GM12878 (cell line): ENCODE measurements around the gene SIK3. TPM values are rescaled to one million over a fixed set of nuclear protein-coding genes. Genes with fewer than 3 reads are reported as not detected.

ENCODE experiments used
- BACH1 ChIP-seq: fragments of 450-650 bp; IDR thresholded peaks from 2 replicates; pipeline ENCODE4 v1.6.1; 2017; ENCODE audit warnings: mild to moderate bottlenecking, borderline replicate concordance
- BCLAF1 ChIP-seq: fragments of 450-650 bp; IDR thresholded peaks from 2 replicates; pipeline ENCODE4 v1.6.1; 2017; ENCODE audit warnings: antibody characterized with exemption, mild to moderate bottlenecking, moderate library complexity
- CEBPZ ChIP-seq: fragments of 150-350 bp; IDR thresholded peaks from 2 replicates; pipeline ENCODE4 v1.6.1; 2016; ENCODE audit warnings: low read depth, low read length
- FOXM1 ChIP-seq: IDR thresholded peaks from 2 replicates; pipeline ENCODE4 v1.6.1; 2012; ENCODE audit warnings: low read depth, mild to moderate bottlenecking, inconsistent platforms, low read length, moderate library complexity
- GABPA ChIP-seq: IDR thresholded peaks from 2 replicates; pipeline ENCODE4 v1.6.1; 2014; ENCODE audit warnings: antibody characterized with exemption, low read depth, mild to moderate bottlenecking, inconsistent platforms
- JUND ChIP-seq: IDR thresholded peaks from 2 replicates; pipeline ENCODE4 v1.6.1; 2012; ENCODE audit warnings: low read depth, mild to moderate bottlenecking, low read length, improper control_type of control experiment, moderate library complexity
- KAT2A ChIP-seq: conservative IDR thresholded peaks from 2 replicates; pipeline ENCODE4 v1.6.1; 2011; ENCODE audit warnings: low read depth, low read length; ENCODE audit not compliant: control insufficient read depth
- MEF2A ChIP-seq: IDR thresholded peaks from 2 replicates; pipeline ENCODE4 v1.6.1; 2011; ENCODE audit warnings: low read depth, mild to moderate bottlenecking, low read length, moderate library complexity; ENCODE audit not compliant: insufficient read depth
- PAX8 ChIP-seq: fragments of 450-650 bp; IDR thresholded peaks from 2 replicates; pipeline ENCODE4 v1.6.1; 2017; ENCODE audit warnings: mild to moderate bottlenecking, moderate library complexity
- WRNIP1 ChIP-seq: IDR thresholded peaks from 2 replicates; pipeline ENCODE4 v1.6.1; 2011; ENCODE audit warnings: low read depth, low read length, improper control_type of control experiment, borderline replicate concordance
- ZBTB4 ChIP-seq: fragments of 450-650 bp; formaldehyde crosslinking; IDR thresholded peaks from 2 replicates; pipeline ENCODE4 v1.4.0; 2022; ENCODE audit warnings: mild to moderate bottlenecking, moderate library complexity
- ZNF274 ChIP-seq: IDR thresholded peaks from one replicate; pipeline ENCODE4 v1.8.0; 2011; ENCODE audit not compliant: insufficient read length, insufficient read depth
- ZNF592 ChIP-seq: fragments of 450-650 bp; IDR thresholded peaks from 2 replicates; pipeline ENCODE4 v1.6.1; 2017; ENCODE audit warnings: mild to moderate bottlenecking, moderate library complexity
- polyA plus RNA-seq, 11 experiments: library from polyadenylated mRNA; depleted of rRNA in 4 of 11; unstranded in 6 of 11; stranded (reverse) in 5 of 11; fragments of >200 nt; fragmentation: Nextera tagmentation in 4 of 11; fragmentation: Illumina TruSeq in 1 of 11; extraction: Ambion mirVana in 4 of 11; extraction: Trizol in 1 of 11; gene quantifications; 1 replicate in 1 of 11; 2 replicates in 10 of 11; pipeline versions ENCODE4 v1.2.1 to v1.2.3, GENCODE V29; 2011 to 2016; ENCODE audit warnings: inconsistent platforms in 2 of 11, missing spikeins in 2 of 11, low read depth in 1 of 11
- total RNA-seq, 4 experiments: library from RNA; depleted of rRNA in 3 of 4; stranded (reverse); fragments of >200 nt in 3 of 4; fragmentation: Illumina TruSeq in 1 of 4; extraction: Trizol in 1 of 4; gene quantifications; 2 replicates each; pipeline versions ENCODE4 v1.2.1 to v1.2.3, GENCODE V29; 2013 to 2021

The SIK3 gene
- total and polyA plus RNA-seq, 10 of the 15 experiments (the other 5 are each of a cell fraction or from before 2014, with no cell fraction given), result 2.5 to 31.9 (median 11.1) TPM

GRCh38 chr11:117020287-117020686, 77.9 kb downstream of the SIK3 start (continued):
- TF ChIP-seq ZNF592 (no peak), MEF2A (peak; percentile 74), ZBTB4 (CRISPR knock-in tag) (no peak), BACH1 (no peak), JUND (no peak), KAT2A (no peak), ZNF274 (no peak), WRNIP1 (no peak), BCLAF1 (no peak), FOXM1 (no peak), CEBPZ (no peak), GABPA (no peak), PAX8 (no peak)
